ENCODE data around the gene YWHAH.
A peak's percentile ranks its signal among the peaks of the same experiment; 100 is the strongest.

Gene YWHAH

GRCh38 chr22:31943978-31944699 lies at the start of gene YWHAH:
Gene YWHAH (plus strand): TSS chr22:31944535. CDS start chr22:31944734, 199 bp downstream.
- peak; percentile 91 for DNase-seq (ENCODE audit: low read depth)

DNA sequence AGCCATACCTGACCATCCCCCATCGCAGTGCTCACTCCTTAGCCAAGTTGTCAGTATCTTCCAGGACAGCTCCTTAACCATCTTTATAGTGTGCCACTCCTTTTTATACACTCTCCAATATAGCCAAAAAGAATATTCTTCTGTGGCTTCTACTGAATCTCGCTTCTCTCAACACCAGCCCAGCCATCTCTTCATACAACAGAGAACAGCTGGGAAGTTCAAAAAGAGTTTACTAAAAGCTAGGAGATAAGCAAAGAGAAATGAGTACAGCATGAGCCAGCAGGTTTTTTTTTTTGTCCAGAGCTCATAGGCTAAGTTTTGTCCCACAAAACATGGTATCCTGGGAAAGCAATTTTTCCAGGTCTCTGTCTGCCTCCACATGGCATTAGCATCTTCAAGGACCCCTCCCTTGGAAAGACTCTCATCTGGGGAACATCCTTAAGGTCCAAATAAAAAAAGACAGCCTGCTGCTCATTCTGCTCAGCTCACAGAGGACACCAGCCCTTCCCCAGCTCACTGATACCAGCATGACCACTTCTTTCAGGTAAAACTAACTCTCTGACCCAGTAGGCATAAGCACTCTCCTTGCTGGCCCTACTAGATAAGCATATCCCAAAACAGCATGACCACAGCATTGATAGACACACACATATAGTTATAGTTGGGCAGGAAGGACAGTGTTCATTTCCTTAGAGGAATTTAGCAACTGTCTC lies 48.8 kb upstream of the YWHAH start:
- DNase-seq (ENCODE audit: low read depth): no peak

- no peak for DNase-seq (ENCODE audit: low read depth)
These were observed 47.9 kb upstream of the YWHAH start for GRCh38 chr22:31896472-31896871.

DNA sequence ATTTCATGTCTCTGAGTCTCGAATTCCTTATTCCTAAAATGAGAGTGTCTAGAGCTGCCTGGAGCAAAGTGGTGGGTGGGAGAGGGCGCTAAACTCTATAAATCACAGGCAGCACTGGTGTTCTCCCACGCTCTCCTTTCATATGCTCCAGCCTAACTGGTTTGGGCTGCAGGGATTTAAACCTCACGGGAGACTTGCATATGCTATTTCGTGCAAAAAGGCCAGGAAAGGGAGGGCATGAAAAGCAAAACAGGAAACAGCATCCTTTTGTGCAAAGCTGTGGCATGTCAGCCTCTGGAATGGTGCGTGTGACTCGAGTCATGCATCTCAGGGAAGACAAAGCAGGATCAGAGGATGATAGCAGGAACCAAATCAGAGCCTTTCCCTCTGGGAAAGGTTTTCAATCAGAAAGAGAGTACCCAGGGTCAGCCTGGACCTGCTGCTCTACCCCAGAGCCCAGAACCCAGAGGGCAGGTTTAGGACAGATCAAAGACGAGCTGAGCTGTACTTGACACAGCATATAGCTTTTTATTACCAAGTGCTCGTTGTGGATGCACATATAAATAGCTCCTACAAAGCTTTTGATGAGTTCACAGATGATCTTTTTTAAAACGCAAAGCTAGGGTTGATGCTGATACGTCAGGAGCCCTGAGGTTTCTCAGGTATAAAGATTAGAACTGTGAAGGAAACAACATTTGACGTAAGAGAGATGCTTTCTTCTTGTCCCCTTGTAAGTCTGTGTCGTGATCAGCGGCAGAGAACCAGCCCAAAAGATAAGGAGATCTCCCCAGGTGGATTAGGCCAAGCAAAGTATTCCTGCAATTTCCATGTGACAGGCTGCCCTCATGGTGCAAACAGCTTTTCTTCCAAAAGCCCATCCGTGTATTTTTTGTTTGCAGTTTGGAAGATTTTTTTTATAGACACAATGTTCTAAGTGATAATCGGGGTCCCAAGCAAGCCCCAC lies 46.2 kb upstream of the YWHAH start:
- DNase-seq (ENCODE audit: low read depth): no peak

GRCh38 chr22:31898926-31899325 lies 45.4 kb upstream of the YWHAH start:
- no peak for DNase-seq (ENCODE audit: low read depth)

DNA sequence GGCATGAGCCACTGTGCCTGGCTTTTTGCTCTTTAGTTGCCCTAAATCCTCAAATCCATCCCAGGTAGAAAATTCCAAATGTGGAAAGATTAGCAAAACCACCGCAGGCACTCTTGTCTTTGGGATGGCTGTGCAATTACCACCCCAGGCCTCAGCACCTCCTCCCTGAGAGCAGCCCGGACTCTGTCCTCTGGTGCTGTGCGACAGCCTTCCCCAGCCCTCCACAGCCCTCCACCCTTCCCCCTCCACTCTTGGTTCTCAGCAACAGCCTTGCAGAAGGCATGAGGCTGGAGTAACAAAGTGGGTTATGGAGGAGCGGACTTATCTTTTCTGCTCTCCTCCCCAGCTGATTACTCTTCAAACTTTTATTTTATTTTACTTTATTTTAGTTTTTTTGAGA lies 44.7 kb upstream of the YWHAH start:
- DNase-seq (ENCODE audit: low read depth): no peak

GRCh38 chr22:31901388-31902137 lies 42.8 kb upstream of the YWHAH start:
- DNase-seq (ENCODE audit: low read depth): no peak

GRCh38 chr22:31904651-31905050 lies 39.7 kb upstream of the YWHAH start:
- no peak for DNase-seq (ENCODE audit: low read depth)

- no peak for DNase-seq (ENCODE audit: low read depth)
These were observed 39.0 kb upstream of the YWHAH start for GRCh38 chr22:31905356-31905755.

GRCh38 chr22:31906086-31906485 lies 38.2 kb upstream of the YWHAH start:
- no peak for DNase-seq (ENCODE audit: low read depth)

GRCh38 chr22:31906569-31906968 lies 37.8 kb upstream of the YWHAH start:
- no peak for DNase-seq (ENCODE audit: low read depth)

- DNase-seq (ENCODE audit: low read depth): no peak
These were observed 34.4 kb upstream of the YWHAH start for GRCh38 chr22:31909977-31910376.

GRCh38 chr22:31911565-31912406 lies 32.5 kb upstream of the YWHAH start:
- DNase-seq (ENCODE audit: low read depth): no peak

- DNase-seq (ENCODE audit: low read depth): no peak
These were observed 32.0 kb upstream of the YWHAH start for GRCh38 chr22:31912407-31912743.

DNA sequence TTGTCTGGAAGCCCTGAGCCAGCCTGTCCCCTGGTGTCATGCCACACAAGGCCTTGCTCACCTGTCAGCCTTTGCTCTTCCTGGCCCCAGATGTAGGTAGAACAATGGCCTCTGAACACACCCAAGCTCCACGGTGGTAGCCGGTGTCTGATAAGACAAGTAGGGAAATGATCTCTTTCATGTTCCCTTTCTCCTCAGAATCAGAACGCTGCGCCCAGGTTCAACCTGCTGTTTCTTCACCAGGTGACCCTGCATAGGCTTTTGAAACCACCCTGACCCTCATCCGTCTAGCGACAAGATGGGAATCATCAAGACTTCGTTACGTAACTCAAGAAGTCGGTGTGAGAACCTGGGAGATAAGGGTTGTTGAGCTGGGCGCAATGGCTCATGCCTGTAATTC lies 28.7 kb upstream of the YWHAH start:
- no peak for DNase-seq (ENCODE audit: low read depth)

GRCh38 chr22:31917227-31917921 lies 27.0 kb upstream of the YWHAH start:
- no peak for DNase-seq (ENCODE audit: low read depth)

GRCh38 chr22:31919730-31920129 lies 24.6 kb upstream of the YWHAH start:
- no peak for DNase-seq (ENCODE audit: low read depth)

GRCh38 chr22:31920306-31920705 lies 24.0 kb upstream of the YWHAH start:
- DNase-seq (ENCODE audit: low read depth): no peak

GRCh38 chr22:31921106-31921505 lies 23.2 kb upstream of the YWHAH start:
- DNase-seq (ENCODE audit: low read depth): no peak

- no peak for DNase-seq (ENCODE audit: low read depth)
These were observed 21.8 kb upstream of the YWHAH start for GRCh38 chr22:31922534-31922933.
